ENCODE data around the gene TMEM129.

Gene TMEM129

GRCh38 chr4:1755297-1755696, 34.2 kb upstream of the TMEM129 start:
- Histone ChIP-seq H3K4me1 (ENCODE audit: control insufficient read depth, low read length) (no peaks in the 10 kb centered on the region), H3F3A (ENCODE audit: control insufficient read depth, insufficient read depth) (no peaks in the 10 kb centered on the region), H3K79me2 (ENCODE audit: control insufficient read depth, low read length) (no peaks in the 10 kb centered on the region), H3K27me3 (ENCODE audit: control insufficient read depth, low read length) (no peaks in the 10 kb centered on the region; the same call in 1 of the 2 replicates), H3K27ac (ENCODE audit: low read depth, low read length) (no peak overlapping the region), H3K9me2 (replicated peaks; ENCODE audit: control insufficient read depth, low read length) (no peaks in the 10 kb centered on the region), H4K20me1 (ENCODE audit: control insufficient read depth, insufficient read depth, low read depth, low read length) (no peaks in the 10 kb centered on the region), H3K4me3 (ENCODE audit: low read length) (no peak overlapping the region), H3K36me3 (ENCODE audit: control insufficient read depth, low read length) (no peaks in the 10 kb centered on the region), H3K4me2 (ENCODE audit: low read length) (no peak overlapping the region), H3K9me3 (ENCODE audit: control insufficient read depth, insufficient read depth, low read length) (no peaks in the 10 kb centered on the region)
- TF ChIP-seq EZH2phosphoT487 (IDR thresholded peaks at IDR 0.05; ENCODE audit: borderline replicate concordance, low read length) (no peak), CTCF (IDR thresholded peaks at IDR 0.05; ENCODE audit: low read depth, low read length, poor library complexity, severe bottlenecking) (no peak)

GRCh38 chr4:1754336-1754735, 33.2 kb upstream of the TMEM129 start:
- no peak for TF ChIP-seq CTCF (IDR thresholded peaks at IDR 0.05; ENCODE audit: low read depth, low read length, poor library complexity, severe bottlenecking)
- no peak for TF ChIP-seq EZH2phosphoT487 (IDR thresholded peaks at IDR 0.05; ENCODE audit: borderline replicate concordance, low read length)
- Histone ChIP-seq H3K36me3 (ENCODE audit: control insufficient read depth, low read length) (no peaks in the 10 kb centered on the region), H3K4me2 (ENCODE audit: low read length) (no peak overlapping the region), H3K79me2 (ENCODE audit: control insufficient read depth, low read length) (no peaks in the 10 kb centered on the region), H3K27me3 (ENCODE audit: control insufficient read depth, low read length) (no peaks in the 10 kb centered on the region; the same call in 1 of the 2 replicates), H3K9me2 (replicated peaks; ENCODE audit: control insufficient read depth, low read length) (no peaks in the 10 kb centered on the region), H4K20me1 (ENCODE audit: control insufficient read depth, insufficient read depth, low read depth, low read length) (no peaks in the 10 kb centered on the region), H3K4me3 (ENCODE audit: low read length) (no peak overlapping the region), H3K9me3 (ENCODE audit: control insufficient read depth, insufficient read depth, low read length) (no peaks in the 10 kb centered on the region), H3K27ac (ENCODE audit: low read depth, low read length) (no peak overlapping the region), H3F3A (ENCODE audit: control insufficient read depth, insufficient read depth) (no peaks in the 10 kb centered on the region), H3K4me1 (ENCODE audit: control insufficient read depth, low read length) (no peaks in the 10 kb centered on the region)

- H3K4me1 ChIP-seq (ENCODE audit: control insufficient read depth, low read length): no peaks in the 10 kb centered on the region
Observed at GRCh38 chr4:1753697-1754311, 32.7 kb upstream of the TMEM129 start.

More at GRCh38 chr4:1753697-1754311, 32.7 kb upstream of the TMEM129 start:
- Histone ChIP-seq H4K20me1 (ENCODE audit: control insufficient read depth, insufficient read depth, low read depth, low read length) (no peaks in the 10 kb centered on the region), H3F3A (ENCODE audit: control insufficient read depth, insufficient read depth) (no peaks in the 10 kb centered on the region), H3K27me3 (ENCODE audit: control insufficient read depth, low read length) (no peaks in the 10 kb centered on the region; the same call in 1 of the 2 replicates), H3K79me2 (ENCODE audit: control insufficient read depth, low read length) (no peaks in the 10 kb centered on the region), H3K4me3 (ENCODE audit: low read length) (no peak overlapping the region), H3K36me3 (ENCODE audit: control insufficient read depth, low read length) (no peaks in the 10 kb centered on the region), H3K9me2 (replicated peaks; ENCODE audit: control insufficient read depth, low read length) (no peaks in the 10 kb centered on the region), H3K4me2 (ENCODE audit: low read length) (no peak overlapping the region), H3K9me3 (ENCODE audit: control insufficient read depth, insufficient read depth, low read length) (no peaks in the 10 kb centered on the region), H3K27ac (ENCODE audit: low read depth, low read length) (no peak overlapping the region)
- TF ChIP-seq EZH2phosphoT487 (IDR thresholded peaks at IDR 0.05; ENCODE audit: borderline replicate concordance, low read length) (no peak), CTCF (IDR thresholded peaks at IDR 0.05; ENCODE audit: low read depth, low read length, poor library complexity, severe bottlenecking) (no peak)
